Esophagus squamous epithelium (tissue), 4 donors: Measurements from ENCODE around the gene CA5A.

Experiments used
- POLR2A ChIP-seq, 4 donors: fragments of 450-650 bp; IDR thresholded peaks; one replicate each; pipeline ENCODE4 v1.6.1; 2017; ENCODE audit warnings: antibody characterized with exemption in 4 of 4, mild to moderate bottlenecking in 4 of 4, moderate library complexity in 3 of 4
- TF ChIP-seq, protein P1 (sequence below), 6 experiments: fragments of 450-650 bp in 4 of 6; fragments of 200-600 bp in 2 of 6; sonication (generic) in 2 of 6; IDR thresholded peaks; one replicate each; pipeline ENCODE4 v1.5.1; 2016 to 2019; ENCODE audit warnings: antibody characterized with exemption in 6 of 6, mild to moderate bottlenecking in 4 of 6, moderate library complexity in 4 of 6

DNA sequence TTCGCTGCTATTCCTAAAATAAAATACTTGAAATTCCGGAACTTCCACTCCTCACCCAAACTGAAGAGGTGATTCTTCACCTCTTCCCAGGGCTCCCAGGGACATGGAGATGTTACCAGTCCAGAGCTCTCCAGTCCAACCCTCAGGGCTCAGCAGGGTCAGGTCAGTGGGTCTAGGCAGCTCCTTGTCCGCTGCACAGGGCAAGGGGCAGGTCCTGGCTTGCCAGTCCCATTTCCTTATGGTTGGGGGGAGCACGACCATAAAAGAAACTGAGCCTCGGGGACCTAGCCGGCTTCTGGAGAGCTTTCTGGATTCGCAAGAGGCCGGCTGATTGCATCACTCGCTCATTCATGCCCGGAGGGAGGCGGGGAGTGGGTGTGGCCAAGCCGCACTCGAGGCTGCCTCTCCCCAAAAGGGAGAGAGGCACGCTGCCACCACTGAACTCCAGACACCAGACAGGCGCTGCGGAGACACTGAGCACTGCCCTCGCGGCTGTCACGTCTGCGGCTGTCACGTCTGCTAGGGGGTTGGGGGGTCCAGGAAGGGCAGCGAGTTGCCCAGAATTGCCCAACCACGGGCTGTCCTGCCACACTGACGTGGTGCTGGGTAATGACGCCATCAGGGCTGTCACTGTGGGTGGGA is 82.8 kb downstream of the CA5A start:
- TF ChIP-seq, protein P1, sequence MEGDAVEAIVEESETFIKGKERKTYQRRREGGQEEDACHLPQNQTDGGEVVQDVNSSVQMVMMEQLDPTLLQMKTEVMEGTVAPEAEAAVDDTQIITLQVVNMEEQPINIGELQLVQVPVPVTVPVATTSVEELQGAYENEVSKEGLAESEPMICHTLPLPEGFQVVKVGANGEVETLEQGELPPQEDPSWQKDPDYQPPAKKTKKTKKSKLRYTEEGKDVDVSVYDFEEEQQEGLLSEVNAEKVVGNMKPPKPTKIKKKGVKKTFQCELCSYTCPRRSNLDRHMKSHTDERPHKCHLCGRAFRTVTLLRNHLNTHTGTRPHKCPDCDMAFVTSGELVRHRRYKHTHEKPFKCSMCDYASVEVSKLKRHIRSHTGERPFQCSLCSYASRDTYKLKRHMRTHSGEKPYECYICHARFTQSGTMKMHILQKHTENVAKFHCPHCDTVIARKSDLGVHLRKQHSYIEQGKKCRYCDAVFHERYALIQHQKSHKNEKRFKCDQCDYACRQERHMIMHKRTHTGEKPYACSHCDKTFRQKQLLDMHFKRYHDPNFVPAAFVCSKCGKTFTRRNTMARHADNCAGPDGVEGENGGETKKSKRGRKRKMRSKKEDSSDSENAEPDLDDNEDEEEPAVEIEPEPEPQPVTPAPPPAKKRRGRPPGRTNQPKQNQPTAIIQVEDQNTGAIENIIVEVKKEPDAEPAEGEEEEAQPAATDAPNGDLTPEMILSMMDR (IDR thresholded peaks at IDR 0.05) = no peak
- peak in 2 of 4 donors; percentile 56 to 88 for TF ChIP-seq POLR2A (IDR thresholded peaks at IDR 0.05)
